Suppressor macrophage treated with lipopolysaccharide for 4 hours (primary cell): ENCODE results near the gene FAT1.
"Not testable (repeated sequence)": the region's sequence is repeated elsewhere in the genome, so short reads cannot be mapped to it uniquely, and the experiment has no call there.

ENCODE experiments used
- DNase-seq: peaks from one replicate; pipeline ENCODE4 v3.0.0-alpha.2; 2020

FAT1 gene

GRCh38 chr4:186693159-186693815 is 30.4 kb downstream of the FAT1 start:
- no peak for DNase-seq

DNA sequence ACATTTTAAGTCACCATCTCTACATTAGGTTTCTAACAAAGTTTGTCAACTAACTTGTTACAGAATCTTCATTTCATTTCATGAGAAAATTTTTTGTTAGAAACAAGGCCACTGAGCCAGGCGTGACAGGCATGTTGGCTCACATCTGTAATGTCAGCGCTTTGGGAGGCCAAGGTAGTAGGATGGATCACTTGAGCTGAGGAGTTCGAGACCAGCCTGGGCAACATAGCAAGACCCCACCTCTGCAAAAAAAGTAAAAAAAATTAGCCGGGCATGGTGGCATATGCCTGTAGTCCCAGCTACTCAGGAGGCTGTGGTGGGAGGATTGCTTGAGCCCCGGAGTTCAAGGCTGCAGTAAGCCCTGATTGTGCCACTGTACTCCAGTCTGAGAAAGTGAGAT is 32.3 kb downstream of the FAT1 start:
- no peak for DNase-seq

- no peak for DNase-seq
Observed at GRCh38 chr4:186689476-186689875, 34.2 kb downstream of the FAT1 start.

DNA sequence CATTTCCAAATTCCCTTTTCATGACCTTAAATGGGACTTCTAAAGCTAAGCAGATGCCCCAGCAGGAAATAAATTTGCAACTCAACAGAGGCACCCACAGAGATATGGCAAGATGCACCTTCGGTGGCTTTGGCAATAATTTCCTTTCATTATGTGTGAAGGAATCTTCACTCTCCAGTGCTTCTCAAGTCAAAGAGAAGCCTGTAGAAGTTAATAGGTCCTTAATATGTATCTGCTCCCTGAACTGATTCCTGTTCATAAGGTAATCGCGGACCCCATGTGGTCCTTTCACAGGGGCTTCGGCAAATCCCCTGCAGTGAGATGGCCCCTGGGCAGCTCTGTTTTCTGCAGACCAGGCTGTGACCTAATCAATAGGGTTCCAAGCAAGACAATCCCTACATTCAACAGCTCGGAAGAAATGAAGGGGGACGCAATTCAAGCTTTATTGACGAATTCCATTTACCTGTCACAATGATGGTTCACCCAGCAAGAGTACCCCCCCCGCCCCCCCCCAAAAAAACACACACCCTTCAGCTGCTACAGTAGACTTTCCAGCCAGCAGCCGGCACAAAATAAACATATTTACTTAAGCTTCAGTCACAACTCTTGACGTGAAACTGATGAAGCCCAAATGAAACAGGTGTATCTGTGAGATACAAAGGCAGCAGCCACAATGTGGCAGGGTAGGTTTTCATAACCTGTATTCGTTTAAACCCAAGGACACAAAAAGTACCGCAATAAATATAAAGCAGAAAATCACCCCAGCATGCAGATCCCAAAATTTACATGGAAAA is 35.3 kb downstream of the FAT1 start:
- DNase-seq = no peak

DNA sequence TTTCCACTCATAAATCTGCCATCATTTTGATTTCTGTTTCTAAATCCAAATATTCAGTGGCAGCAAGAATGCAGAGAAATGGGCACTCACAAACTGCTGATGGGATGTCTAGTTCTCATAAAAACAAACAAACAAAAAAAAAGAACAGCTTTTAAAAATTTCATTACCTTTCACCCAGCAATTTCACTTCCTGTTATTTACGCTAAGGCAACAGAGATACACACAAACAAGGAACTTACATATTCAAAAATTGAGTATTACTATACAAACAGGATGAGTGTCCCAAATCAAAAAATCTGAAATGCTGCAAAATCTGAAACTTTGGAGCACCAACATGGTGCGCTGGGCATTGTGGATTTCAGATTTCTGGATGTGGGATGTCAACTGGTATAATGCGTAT is 36.4 kb downstream of the FAT1 start:
- no peak for DNase-seq

DNA sequence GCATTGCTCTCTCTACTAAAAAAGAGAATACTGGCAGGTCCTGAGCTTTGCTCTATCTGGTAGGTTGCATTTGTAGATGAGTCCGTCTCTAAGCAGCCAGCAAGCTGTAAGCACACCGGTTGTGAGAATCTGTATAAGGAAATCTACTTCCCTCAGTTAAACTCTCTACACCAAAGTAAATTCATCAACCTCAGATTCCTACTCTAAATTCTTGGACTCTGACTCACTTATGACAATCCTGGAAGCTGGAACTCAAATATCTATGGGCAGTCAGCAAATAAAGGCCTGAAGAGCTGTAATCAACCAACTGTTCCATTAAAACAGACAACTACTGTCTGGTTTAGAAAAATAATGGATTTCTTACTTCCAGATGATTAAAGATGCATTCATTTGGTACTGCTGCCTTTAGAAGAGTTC is 37.9 kb downstream of the FAT1 start:
- DNase-seq = no peak

DNA sequence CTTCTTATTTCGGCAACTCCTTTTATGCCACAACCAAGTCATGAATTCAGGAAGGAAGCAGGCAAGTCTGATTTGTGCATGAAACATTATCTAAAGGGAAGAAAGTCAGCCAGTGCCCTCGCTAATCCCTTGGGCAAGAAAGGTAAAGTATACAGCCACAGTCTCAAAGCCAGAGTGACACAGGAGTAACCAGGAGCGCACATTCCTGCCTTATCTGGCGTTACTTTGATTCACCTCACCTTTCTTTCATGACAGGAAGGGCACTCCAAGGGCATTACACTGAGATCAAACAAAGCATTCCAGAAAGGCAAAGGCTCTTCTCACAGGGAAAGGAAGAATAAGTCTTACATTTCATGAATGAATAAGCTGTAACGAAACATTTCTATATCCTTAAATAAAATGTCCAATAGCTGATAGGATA is 38.8 kb downstream of the FAT1 start:
- DNase-seq = no peak

GRCh38 chr4:186684220-186684619 is 39.4 kb downstream of the FAT1 start:
- DNase-seq = no peak

GRCh38 chr4:186680641-186681040 is 43.0 kb downstream of the FAT1 start:
- no peak for DNase-seq

DNA sequence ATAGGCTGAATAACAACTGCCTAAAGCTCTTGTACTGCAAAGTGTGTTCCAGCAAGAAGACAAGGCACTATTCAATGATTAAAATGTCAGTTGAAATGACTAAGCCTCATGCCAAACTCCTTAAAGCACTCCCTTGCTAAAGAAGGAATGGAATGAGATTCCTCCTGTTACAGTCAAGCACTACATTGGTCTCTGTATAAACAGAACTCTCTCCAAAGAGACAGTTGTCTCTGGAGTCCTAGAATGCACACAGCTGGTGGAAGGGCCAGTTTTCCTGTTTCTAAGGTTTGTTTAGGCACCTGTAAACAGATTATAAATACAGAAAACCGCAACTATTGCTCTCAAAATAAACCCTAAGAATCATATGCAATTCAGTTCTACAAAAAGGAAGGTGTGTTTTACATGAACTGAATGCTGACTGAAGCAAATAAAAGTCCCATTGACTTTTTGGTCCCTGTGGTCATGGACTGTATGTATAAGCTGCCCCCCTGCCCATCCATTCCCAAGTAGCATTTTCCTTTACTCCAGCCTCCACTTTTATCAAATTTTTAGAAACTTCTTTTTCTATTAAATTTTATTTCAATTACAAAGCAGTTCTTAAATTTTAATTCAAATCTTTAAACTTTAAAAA is 47.0 kb downstream of the FAT1 start:
- DNase-seq = no peak

GRCh38 chr4:186669735-186670134 is 53.9 kb downstream of the FAT1 start:
- DNase-seq = no peak

DNA sequence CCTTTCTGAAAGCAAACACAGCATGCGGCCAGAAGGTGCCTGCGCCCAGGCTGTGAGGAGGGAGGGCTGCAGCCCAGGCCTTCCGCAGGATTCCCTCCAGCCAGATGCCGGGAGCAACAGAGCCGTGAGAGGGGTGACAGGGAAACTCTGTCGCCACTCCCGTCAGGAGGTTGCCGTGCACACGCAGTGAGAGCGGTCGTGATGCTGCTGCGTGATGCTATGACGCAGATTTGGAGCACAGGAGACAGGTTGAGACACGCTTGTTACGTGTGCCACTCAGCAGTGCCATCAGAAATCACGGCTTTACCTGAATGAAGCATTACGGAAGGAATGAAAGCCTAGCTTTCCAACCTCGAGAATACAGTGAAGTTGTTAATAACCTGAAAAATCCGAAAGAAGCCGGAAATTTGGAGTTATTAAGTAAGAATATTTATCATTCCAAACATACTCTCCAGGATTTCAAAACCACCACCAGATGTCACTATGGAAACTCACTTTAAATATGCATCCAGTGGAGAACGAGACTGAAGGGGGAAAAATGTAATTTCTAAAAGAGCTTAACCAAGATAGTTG is 54.4 kb downstream of the FAT1 start:
- DNase-seq = no peak

DNA sequence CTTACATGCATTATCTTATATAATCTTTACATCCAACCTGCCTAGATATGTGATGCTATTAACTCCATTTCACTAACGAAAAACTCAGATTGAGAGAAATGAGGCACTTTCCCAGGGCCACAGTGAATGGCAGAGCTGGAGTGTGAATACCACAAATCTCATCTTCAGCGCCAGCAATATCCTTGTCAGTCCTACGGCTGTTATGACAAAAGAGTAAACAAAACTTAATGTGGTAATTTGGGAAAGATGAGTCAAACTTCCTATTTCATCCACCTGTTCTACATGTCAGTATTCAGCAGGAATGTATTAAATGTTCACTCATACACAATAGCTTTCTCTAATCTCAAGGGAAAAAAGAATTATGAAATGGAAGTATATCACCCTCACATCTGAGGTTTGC is 56.9 kb downstream of the FAT1 start:
- no peak for DNase-seq

GRCh38 chr4:186666252-186666651 is 57.4 kb downstream of the FAT1 start:
- no peak for DNase-seq

DNA sequence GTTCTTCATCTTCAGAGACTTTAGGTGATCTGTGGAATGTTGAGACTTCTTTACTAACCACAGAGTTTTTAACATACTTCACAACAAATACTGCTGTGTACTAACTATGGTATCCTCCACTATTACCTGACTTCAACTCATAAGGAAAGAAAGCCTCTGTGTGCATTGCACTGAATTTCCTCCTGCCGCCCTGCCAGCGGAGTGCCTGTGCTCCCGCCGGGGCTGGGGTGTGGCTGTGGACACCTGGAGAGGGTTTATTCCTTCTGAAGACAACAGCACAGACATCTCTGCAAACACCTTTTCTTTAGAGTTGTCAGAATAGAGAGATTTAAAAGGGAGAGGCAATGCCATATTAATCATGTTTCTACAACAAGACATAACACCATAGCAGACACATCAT is 63.3 kb downstream of the FAT1 start:
- DNase-seq = no peak

- DNase-seq = no peak
Observed at GRCh38 chr4:186659935-186660334, 63.7 kb downstream of the FAT1 start.

DNA sequence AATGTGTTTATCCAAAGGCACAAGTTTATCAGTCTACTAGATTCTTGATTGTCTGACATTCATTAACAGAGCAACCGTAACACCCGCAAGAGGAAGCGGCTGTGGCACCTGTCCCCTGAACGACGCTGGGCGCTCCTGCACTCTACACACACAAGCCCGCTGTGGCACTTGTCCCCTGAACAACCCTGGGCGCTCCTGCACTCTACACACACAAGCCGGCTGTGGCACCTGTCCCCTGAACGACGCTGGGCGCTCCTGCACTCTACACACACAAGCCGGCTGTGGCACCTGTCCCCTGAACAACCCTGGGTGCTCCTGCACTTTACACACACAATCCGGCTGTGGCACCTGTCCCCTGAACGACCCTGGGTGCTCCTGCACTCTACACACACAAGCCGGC is 64.2 kb downstream of the FAT1 start:
- not testable (repeated sequence) for DNase-seq

DNA sequence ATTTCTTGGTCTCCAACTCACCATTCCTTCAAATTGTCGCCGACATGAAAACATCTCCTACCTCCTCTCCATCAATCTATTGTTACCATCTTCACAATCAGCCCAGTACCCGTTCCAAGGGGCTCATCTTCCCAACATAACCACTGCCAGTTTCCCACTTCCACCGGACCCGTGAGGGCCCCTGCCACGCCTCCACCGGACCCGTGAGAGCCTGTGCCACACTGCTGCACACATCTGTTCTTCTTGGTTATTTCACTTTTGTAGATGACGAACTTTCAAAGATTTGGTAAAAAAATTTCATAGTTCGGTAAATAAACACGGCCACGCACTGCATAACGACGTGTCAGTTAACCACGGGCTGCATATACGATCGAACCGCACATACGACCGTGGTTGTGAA is 65.0 kb downstream of the FAT1 start:
- DNase-seq = no peak

GRCh38 chr4:186657764-186658163 is 65.9 kb downstream of the FAT1 start:
- no peak for DNase-seq

GRCh38 chr4:186653969-186654368 is 69.7 kb downstream of the FAT1 start:
- no peak for DNase-seq

- no peak for DNase-seq
Observed at GRCh38 chr4:186651624-186652023, 72.0 kb downstream of the FAT1 start.

DNA sequence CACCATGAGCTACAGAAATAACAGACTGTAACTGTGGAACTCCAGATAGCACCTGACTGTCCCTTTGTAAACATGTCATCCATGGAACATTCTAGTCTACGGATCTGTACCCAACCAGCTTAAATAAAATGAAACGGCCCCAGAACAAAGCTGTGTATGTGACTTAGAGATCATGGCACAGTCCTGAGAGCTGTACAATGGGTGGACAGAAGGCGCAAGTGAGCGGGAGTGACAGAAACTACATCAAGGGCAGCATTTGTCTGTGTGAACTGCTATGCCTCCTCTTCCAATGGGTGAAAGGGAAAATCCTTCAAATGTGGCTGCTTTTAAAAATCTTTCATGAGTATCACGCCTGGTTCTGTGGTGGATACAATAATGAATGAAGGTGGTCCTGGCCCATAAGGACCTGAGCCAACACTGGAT is 72.5 kb downstream of the FAT1 start:
- no peak for DNase-seq

DNA sequence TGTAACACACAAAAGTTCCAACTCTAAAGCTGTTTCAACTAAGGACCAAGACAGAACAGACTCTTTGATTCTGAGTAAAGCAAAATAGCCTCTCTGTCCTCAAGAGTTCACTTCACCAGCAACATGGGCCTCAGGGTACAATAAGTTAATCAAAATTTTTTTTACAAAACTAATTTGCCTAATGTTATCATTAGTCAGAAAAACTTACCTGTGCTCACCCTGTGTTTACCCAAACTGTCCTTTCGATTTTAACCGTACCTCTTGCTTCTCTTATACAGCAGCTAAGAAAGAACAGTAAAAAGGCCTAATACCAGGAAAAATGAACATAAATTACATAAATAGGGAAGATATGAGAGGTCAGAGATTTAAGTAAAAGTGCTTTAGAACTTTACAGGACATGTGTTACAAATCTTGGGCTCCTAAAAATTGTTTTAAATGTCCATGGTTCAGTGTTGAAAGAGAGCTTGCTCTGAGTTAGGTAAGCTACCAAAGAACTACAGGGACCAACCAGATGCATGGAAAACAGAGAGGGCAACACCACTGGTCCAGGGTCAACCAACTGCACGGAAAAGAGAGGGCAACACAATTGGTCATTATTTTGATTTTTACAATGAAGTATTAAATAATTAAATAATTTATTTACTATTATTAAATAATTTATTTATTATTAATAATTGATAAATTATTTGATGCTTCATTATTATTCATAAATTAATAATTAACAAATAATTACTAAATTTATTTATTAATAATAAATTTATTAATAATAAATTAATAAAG is 73.1 kb downstream of the FAT1 start:
- DNase-seq = no peak
